GM18498 (cell line): ENCODE results near the gene RAB23.

Source experiments
- ATAC-seq: cut with Tn5 transposase; IDR thresholded peaks from one replicate; pipeline ENCODE4 v1.9.1; 2021; ENCODE audit warnings: mild to moderate bottlenecking, moderate library complexity; ENCODE audit not compliant: unreplicated experiment

RAB23 gene

DNA sequence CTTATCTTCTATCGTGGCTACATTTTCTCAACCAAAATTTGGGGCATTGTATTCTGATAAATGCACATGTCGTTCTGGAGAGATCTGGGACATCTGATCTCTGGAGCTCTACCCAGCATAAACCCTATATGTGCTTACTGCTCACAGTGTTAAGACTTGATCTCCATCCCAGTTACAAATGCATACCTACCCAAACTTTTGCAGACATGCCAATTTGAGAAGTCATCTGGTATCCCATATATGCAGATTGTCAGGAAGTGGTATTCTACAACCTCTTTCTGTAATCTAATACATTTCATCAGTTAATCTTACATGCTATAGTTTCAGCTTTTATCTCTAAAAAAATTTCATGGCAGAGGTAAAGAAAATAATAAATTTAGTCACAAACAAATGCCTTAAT is 38.8 kb downstream of the RAB23 start:
- ATAC-seq: no peak

DNA sequence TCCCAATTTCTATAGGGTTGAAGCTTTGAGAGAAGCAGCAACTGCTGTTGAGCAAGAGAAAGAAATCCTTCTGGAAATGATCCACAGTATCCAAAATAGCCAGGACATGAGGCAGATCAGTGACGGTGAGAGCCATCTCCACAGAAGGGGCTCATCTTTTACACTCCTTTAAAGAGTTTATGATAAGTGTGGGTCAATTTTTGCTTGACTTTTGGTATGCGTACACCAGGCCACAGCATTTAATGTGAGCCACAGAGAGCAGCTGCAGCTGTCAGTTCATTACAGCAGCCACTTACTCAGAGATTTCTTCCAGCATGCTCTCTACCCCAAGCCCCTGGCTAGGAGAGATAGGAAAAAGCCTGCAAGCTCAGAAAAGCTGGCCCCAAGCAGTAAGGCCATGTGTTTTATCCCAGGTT is 40.1 kb downstream of the RAB23 start:
- ATAC-seq: no peak

DNA sequence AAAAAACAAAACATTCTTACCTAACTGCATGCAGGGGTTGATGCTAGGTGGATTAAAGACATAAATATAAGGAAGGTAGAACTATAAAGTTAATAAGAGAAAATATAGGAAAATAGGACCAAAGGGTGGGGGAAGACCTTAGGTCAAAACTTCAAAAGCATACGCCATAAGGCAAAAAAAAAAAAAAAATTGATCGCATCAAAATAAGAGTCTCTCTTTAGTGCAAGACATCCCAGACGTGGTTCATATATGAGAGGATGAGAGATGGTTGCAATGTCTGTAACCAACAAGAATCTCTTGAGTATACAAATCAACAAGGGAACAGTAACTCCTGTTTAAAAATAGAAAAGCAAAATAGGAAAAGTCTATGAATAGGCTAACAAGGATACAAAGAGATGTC is 41.5 kb downstream of the RAB23 start:
- no peak for ATAC-seq

DNA sequence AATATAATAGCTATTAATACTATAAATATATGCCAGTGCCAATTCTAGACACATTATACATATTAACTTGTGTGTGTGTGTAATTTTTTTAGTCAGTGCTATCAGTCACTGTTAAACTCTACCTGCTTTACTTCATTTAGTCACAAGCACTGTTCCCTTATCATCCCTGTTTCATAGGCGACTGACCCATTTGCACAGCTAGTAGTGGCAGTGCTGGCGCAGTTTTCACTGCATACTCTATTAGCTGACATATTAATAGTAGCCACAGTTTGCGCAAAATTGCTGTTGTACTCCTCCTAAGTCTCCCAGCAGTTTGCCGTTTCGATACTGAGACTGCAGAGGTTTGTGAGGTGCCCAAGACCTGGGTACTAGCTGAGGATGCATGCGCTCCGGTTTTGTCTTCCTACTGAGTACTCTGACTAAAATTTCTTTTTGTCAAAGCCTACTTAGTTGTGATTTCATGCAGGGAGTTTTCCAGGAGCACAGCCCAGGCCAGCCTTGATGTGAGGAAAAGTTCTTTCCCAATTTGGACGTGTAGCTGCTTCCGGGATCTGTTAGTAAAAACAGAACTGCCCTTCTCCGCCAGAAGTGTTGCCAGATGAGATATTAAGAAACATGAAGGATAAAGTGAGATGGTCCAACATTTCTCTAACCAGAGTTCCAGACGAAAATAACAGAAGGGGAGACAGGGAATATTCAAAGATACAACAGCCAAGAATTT is 44.4 kb downstream of the RAB23 start:
- ATAC-seq: no peak

DNA sequence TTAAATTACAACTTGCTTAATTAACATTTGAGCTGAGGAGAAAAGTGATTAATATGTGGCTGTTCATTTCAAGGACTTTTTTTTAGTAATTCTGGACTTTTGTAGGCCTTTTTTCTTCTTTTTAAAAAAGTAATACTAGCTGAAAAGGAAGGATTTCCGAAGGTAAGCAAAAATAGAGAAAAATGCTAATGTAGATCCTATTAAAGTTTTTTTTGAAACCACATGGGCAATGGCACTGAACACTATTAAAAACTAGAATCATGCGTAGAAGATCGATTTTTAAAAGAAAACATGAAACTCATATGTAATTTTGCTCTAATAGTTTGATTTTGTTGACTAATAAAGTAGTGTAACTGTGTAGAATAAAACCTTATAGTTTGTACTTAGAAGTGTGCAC is 47.6 kb downstream of the RAB23 start:
- ATAC-seq: no peak

DNA sequence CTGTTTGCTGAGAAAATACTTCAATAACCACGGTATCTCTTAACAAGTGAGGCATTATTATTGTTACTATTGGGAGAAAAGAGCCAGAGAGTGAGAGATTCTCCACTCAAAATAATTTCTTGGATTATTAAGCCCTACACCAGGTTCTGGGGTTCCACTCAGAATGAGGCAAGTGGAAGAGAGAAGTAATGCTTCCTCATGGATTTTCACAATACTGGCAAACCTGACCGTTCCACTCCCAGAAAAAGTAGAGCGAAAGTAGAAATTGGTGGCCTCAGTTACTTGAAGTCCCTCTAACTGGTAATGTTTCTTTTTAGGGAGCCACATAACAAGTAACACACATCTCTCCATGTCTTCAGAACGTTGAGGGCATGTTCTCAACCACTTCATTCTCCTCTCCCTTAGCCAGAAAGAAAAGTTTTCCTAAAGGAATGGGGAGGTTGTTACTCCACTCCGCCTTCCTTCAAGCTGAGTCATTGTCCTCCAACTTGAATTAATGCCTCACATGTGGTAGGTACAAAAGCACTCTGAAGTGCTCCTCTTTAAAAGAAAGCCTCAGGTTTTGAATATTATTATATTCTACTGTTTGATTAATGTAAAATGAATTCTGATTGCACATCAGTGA is 48.1 kb downstream of the RAB23 start:
- no peak for ATAC-seq

DNA sequence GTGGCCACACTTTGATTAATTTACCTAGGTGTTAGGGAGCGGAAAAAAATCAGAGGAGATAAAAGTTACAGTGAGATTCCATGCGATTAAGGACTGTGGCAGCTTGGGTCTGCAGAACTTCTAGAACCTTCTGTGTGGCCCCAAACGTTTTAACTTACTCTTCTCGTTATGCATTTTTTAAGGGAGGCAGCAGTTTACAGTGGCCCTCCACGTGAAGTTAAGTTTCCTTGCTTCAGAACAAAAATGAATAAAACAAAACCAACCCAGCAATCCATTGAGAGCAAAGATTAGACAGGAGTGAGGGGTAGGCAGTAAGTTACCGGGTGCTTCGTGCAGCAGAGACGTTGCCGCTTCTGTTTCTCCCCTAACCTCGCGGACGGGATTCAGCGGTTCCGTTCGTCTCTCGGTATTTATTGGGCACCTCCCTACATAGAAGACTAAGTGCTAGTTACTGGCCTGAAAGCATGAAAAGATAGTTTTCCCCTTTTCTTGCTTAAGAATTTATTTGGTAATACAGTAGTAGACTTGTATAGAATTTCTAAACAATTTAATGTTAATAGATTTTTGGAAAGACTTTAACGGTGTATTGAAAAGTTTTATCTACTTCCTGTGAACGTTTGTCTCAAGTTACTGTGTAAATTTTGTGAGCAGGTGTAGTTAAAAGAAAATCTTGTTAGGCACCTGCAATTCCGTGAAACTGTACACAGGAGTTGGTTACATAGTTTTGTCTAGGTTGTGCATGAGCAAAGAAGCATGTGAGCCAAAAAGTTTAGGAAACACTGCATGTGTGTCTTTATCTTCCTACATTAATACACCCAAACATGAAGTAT is 48.8 kb downstream of the RAB23 start:
- ATAC-seq: no peak

DNA sequence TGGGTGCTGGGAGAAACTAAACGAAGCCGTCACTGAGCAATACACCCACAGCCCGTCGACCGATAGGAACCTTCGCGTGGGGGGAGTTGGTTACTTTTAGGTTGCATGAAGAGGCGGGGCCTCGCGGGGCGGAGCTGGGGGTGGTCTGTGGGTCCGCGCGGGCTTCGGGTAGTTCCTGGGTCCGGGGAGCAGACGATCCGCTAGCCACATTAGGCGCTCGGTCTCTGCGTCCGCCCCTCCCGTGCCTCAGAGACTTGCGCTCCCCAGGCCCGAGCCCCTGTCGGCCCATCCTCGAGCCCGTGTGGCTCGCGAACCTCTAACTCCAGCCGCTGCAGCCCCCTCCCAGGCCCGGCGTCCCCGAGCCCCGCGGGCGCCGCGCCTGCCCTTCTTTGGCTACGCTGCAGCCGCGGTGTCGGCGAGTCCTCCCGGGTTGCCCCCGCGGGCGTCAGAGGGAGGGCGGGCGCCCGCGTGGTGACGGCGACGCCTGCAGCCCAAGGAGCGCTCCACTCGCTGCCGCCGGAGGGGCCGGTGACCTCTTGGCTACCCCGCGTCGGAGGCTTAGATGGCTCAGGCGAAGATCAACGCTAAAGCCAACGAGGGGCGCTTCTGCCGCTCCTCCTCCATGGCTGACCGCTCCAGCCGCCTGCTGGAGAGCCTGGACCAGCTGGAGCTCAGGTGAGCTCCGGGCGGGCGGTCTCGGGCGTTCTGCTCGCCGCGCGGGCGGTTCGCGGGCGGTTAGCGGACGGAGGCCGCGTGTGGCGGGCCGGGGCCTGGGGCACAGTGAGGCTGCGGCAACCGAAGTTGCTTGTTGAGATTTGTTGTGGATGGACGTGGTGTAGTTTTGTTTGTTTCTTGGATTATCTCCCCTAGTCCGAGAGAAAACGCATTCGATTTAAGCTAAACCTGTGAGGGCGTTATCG is 49.7 kb downstream of the RAB23 start, which contains the start of gene BAG2:
TSS of gene BAG2 (plus strand) at position 191 of the 920 bp plus-strand sequence. CDS start at position 563, 372 bp downstream.
- ATAC-seq: peak; percentile 89

DNA sequence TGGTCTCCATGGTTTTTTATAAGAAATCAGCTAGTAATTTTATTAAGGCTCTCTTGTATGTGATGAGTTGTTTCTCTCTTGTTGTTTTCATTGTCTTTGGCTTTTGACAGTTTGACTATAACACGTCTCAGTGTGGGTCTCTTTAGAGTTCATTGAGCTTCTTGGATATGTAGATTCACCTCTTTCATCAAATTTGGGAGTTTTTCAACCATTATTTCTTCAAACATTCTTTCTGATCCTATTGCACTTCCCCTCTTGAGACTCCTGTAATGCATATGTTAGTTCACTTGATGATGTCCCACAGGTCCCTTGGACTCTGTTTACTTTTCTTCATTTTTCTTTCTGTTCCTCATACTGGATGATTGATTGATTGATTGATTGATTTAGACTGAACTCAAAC is 57.0 kb downstream of the RAB23 start:
- ATAC-seq: no peak

DNA sequence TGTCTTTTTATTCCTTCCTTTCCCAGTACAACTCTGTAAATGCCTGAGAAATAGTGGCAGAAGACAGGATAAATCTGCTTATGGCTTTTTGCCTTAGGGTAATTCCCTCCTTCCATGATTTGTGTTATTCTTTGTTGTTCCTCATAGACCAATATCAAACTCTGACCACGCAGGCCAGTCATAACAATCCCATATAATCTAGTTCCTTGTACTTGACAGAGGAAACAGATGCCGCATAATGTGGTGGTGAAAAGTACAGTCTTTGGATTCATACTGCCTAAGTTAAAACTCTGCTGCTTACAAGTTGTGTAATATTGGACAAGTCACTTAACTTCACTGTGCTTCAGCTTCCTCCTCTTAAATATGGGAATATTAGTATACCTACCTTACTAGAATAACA is 58.2 kb downstream of the RAB23 start:
- ATAC-seq: no peak

DNA sequence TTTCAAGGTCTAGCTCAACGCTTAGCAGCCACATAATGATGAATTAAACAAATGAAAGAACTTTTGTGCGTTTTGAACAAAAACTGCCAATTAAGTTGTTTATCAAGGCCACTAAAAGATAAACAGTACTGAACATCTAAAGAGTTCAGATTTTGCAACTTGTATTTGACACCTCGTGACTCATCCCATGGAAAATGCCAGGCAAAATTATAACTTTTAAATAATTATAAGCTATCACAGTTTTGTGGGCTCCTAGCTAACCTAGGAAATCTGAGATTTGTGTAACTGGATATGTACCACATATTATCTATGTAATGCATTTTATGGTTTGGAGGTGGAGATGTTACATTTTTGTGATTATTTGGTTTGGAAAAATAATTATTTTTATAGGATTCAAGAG is 59.6 kb downstream of the RAB23 start:
- no peak for ATAC-seq

DNA sequence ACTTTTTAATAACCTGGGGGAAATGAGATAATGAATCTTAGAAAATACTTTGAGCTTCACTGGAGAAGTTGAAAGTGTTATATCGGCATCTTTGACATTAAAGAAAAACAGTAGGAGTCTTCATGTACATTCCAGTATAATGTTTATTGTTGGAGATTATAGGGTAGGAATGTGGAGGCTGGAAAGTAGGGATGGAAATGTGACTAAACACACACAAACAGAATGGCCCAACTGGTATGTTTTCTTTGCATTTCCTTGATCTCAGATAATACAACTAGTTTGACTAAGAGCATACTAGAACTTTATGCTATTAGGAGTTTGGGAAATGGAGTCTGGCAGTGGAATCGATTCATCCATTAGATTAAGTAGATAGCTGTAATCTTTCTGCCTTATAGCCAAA is 60.1 kb downstream of the RAB23 start:
- ATAC-seq: no peak

DNA sequence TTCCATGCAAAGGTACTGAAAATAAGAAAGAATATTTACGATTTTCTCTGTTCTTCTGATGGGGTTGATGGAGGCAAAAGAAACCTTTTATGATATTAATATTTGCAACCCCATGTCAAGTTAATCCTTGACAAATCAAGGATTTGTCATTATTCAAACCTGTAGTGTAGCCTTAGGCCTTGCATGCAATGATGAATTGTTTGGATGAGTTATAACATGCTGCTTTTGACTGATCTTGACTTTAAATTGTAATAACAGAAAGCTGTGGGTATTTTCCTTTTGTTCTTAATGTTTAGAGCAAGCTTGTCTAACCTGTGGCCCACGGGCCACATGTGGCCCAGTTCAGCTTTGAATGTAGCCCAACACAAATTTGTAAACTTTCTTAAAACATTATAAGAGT is 63.0 kb downstream of the RAB23 start:
- ATAC-seq: no peak

DNA sequence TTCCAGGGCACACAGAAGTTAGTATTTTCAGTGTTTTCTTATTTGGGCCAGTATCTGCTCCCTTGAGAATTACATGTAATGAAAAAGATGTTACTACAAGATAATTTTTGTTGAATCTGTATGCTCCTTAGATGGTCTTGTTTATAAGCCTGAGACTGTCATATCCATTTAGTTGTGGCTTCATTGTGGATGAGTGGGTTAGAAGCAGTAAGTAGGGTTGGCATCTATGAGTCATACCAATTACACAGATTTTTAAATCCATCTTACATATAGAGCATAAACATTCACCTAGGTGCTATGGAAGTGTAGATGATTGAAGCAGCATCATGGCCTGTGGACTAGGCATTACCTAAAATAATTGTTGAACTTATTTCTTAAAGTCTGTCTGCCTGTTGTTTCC is 63.4 kb downstream of the RAB23 start:
- ATAC-seq: no peak

DNA sequence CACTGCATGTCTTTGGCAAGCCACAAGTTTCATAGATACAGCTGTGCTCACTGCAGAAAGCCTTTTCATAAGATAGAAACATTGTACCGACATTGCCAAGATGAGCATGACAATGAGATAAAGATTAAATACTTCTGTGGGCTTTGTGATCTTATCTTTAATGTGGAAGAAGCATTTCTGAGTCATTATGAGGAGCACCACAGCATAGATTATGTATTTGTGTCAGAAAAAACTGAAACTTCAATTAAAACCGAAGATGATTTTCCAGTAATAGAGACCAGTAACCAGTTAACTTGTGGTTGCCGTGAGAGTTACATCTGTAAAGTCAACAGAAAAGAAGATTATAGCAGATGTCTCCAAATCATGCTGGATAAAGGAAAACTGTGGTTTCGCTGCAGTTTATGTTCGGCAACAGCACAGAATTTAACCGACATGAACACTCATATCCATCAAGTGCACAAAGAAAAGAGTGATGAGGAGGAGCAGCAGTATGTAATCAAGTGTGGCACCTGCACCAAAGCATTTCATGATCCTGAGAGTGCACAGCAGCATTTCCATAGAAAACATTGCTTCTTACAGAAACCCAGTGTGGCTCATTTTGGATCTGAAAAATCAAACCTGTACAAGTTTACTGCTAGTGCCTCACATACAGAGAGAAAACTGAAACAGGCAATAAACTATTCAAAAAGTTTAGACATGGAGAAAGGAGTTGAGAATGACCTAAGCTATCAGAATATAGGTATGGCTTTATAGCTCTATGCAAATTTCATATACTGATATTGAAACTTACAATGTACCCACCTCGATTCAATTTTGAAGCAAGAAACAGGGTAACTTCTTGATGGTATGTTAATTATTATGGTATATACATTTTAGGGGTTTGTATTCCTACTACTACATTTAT is 73.9 kb downstream of the RAB23 start:
- no peak for ATAC-seq

DNA sequence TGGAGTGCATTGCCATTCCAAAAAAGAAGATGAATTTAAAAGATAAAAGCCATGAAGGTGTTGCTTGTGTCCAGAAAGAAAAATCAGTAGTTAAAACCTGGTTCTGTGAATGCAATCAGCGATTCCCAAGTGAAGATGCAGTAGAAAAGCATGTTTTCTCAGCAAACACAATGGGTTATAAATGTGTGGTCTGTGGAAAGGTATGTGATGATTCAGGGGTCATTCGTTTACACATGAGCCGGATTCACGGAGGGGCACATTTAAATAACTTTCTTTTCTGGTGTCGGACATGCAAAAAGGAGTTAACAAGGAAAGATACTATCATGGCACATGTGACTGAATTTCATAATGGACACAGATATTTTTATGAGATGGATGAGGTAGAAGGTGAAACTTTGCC is 74.7 kb downstream of the RAB23 start:
- no peak for ATAC-seq

DNA sequence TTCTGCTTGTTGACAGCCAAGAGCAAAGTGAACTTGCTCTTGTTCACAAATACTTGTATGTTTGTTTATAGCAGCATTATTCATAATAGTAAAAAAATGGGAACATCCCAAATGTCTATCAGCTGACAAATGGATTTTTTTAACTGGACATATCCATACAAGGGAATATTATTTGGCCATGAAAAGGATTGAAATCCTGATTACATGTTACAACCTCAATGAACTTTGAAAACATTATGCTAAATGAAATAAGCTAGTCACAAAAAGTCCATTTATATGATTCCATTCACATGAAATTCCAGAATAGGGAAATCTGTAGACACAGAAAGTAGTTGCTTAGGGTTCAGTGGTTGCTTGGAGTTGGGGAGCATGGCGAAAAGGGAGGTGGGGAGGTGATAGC is 78.4 kb downstream of the RAB23 start:
- no peak for ATAC-seq

DNA sequence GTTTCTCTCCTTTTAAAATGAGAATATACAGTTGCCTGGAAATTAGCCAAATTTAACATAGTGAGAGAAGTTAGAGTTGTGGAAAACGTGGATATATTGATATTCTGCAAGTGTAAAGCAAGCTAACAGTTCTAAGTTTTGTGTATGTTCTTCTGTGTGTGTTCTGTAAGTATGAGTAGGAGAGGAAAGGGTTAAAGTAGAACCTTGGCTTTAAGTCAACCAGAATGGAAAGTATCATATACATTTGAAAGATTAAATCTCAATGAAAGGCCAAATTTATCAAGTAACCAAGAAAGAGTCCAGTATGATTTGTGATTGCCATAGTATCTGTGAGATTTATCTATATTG is 80.0 kb downstream of the RAB23 start:
- ATAC-seq: no peak

DNA sequence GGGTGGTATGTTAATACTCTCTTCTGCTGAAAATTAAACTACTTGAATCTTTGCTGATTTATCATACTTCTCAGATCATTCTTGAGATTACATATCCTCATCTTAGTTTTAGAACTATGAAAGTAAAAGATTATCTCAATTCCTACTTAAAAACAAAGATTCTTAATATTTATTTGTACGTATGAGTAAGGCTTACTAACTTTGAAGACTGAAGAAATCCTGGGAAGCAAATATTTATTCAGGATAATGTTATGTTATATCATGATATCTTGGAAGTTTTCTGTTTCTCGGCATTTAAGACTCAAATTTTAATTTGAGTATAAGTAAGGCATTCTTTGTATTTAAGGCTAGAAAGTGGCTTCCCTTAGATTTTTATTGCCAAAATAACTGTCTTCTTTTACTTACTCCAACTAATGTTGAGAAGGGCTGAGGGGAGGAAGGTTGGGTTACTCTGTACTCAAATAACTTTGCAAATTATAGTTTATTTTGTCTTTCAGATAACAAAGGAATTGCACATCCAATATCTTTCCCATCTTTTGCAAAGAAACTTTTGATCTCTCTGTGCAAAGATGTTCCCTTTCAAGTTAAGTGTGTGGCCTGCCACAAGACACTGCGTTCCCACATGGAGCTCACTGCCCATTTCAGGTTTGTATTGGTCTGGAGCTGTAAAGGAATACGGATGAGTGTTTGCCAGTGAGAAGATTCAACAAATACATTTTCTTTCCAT is 80.5 kb downstream of the RAB23 start:
- no peak for ATAC-seq
